ENCODE measurements around the gene ACP6. TPM values are rescaled to one million over a fixed set of nuclear protein-coding genes. Genes with fewer than 3 reads are reported as not detected.
A peak's percentile ranks its signal among the peaks of the same experiment; 100 is the strongest.

Gene ACP6
- total and polyA plus RNA-seq, 2 of the 13 experiments (the other 11 are each of a cell fraction or from before 2014, with no cell fraction given): 18.1 to 33.7 TPM

DNA sequence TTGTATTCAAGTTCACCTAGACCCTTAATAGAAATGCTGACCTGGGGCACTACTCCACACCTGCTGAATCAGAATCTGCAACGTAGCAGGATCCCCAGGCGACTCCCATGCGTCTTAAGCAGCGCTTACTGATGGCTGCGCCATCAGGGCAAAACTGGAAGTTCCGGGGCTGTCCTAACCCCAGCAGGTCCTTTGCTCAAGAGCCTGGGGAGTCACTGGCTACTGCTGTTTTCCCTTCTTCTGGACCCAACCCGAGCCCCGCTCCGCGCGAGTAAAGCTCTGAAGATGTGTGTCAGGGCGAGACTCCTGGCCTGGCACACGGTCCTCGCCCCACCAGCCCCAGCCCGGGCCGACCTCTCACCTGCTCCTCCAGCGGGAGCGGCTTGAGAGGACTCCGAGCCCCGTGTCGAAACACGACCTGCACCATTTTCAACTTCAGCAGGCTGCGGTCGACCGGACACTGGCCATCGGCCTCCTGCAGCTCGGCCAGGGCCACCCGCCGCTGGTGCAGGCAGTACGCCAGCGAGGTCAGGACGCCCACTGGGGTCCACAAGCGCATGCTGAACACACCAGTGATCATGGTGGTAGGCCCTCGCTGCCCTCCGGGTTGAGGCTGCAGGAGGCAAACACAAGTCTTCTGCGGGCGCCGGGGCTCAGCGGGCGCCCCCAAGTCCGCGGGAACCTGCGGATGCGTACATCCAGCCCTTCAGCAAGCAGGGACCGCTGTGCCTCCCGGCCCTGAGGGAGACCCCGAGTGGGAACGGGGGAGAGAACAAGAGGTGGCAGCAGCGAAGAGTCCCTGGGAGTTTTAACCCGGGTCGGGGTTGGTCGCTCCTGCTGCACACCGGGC, 630 bp downstream of the ACP6 start (continued):
- TF ChIP-seq, protein P1, sequence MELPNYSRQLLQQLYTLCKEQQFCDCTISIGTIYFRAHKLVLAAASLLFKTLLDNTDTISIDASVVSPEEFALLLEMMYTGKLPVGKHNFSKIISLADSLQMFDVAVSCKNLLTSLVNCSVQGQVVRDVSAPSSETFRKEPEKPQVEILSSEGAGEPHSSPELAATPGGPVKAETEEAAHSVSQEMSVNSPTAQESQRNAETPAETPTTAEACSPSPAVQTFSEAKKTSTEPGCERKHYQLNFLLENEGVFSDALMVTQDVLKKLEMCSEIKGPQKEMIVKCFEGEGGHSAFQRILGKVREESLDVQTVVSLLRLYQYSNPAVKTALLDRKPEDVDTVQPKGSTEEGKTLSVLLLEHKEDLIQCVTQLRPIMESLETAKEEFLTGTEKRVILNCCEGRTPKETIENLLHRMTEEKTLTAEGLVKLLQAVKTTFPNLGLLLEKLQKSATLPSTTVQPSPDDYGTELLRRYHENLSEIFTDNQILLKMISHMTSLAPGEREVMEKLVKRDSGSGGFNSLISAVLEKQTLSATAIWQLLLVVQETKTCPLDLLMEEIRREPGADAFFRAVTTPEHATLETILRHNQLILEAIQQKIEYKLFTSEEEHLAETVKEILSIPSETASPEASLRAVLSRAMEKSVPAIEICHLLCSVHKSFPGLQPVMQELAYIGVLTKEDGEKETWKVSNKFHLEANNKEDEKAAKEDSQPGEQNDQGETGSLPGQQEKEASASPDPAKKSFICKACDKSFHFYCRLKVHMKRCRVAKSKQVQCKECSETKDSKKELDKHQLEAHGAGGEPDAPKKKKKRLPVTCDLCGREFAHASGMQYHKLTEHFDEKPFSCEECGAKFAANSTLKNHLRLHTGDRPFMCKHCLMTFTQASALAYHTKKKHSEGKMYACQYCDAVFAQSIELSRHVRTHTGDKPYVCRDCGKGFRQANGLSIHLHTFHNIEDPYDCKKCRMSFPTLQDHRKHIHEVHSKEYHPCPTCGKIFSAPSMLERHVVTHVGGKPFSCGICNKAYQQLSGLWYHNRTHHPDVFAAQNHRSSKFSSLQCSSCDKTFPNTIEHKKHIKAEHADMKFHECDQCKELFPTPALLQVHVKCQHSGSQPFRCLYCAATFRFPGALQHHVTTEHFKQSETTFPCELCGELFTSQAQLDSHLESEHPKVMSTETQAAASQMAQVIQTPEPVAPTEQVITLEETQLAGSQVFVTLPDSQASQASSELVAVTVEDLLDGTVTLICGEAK (IDR thresholded peaks at IDR 0.05): no peak
- TF ChIP-seq, protein P1 (CRISPR knock-in tag; IDR thresholded peaks at IDR 0.05): no peak; the same call in 1 of the 2 replicates
- TF ChIP-seq ATF7-NPFF (CRISPR knock-in tag; IDR thresholded peaks at IDR 0.05; ENCODE audit: low read depth) (peak; percentile 67; the same call in 1 of the 2 replicates), SNAPC5 (CRISPR knock-in tag; IDR thresholded peaks at IDR 0.05; ENCODE audit: borderline replicate concordance) (no peak), ZBTB21 (CRISPR knock-in tag; IDR thresholded peaks at IDR 0.05) (no peak), ZNF207 (IDR thresholded peaks at IDR 0.05; ENCODE audit: borderline replicate concordance) (no peak), DRAP1 (CRISPR knock-in tag; IDR thresholded peaks at IDR 0.05) (no peak), HCFC1 (IDR thresholded peaks at IDR 0.05; ENCODE audit: low read depth, low read length) (no peak), FOXK2 (IDR thresholded peaks at IDR 0.05) (no peak), CCDC6 (CRISPR knock-in tag; IDR thresholded peaks at IDR 0.05) (peak; percentile 40; the same call in 1 of the 2 replicates), JUNB (CRISPR knock-in tag; IDR thresholded peaks at IDR 0.05; ENCODE audit: borderline replicate concordance) (peak; percentile 12; the same call in 1 of the 2 replicates), KLF11 (CRISPR knock-in tag; IDR thresholded peaks at IDR 0.05) (peak; percentile 45; the same call in 1 of the 2 replicates), HMG20B (CRISPR knock-in tag; conservative IDR thresholded peaks at IDR 0.05) (no peak)
- TF ChIP-seq, protein P2, sequence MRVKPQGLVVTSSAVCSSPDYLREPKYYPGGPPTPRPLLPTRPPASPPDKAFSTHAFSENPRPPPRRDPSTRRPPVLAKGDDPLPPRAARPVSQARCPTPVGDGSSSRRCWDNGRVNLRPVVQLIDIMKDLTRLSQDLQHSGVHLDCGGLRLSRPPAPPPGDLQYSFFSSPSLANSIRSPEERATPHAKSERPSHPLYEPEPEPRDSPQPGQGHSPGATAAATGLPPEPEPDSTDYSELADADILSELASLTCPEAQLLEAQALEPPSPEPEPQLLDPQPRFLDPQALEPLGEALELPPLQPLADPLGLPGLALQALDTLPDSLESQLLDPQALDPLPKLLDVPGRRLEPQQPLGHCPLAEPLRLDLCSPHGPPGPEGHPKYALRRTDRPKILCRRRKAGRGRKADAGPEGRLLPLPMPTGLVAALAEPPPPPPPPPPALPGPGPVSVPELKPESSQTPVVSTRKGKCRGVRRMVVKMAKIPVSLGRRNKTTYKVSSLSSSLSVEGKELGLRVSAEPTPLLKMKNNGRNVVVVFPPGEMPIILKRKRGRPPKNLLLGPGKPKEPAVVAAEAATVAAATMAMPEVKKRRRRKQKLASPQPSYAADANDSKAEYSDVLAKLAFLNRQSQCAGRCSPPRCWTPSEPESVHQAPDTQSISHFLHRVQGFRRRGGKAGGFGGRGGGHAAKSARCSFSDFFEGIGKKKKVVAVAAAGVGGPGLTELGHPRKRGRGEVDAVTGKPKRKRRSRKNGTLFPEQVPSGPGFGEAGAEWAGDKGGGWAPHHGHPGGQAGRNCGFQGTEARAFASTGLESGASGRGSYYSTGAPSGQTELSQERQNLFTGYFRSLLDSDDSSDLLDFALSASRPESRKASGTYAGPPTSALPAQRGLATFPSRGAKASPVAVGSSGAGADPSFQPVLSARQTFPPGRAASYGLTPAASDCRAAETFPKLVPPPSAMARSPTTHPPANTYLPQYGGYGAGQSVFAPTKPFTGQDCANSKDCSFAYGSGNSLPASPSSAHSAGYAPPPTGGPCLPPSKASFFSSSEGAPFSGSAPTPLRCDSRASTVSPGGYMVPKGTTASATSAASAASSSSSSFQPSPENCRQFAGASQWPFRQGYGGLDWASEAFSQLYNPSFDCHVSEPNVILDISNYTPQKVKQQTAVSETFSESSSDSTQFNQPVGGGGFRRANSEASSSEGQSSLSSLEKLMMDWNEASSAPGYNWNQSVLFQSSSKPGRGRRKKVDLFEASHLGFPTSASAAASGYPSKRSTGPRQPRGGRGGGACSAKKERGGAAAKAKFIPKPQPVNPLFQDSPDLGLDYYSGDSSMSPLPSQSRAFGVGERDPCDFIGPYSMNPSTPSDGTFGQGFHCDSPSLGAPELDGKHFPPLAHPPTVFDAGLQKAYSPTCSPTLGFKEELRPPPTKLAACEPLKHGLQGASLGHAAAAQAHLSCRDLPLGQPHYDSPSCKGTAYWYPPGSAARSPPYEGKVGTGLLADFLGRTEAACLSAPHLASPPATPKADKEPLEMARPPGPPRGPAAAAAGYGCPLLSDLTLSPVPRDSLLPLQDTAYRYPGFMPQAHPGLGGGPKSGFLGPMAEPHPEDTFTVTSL (CRISPR knock-in tag; IDR thresholded peaks at IDR 0.05; ENCODE audit: borderline replicate concordance): no peak
